ENCODE data around the gene MYEOV.

GRCh38 chr11:69290806-69291205 lies 3.1 kb upstream of the MYEOV start:
- TF ChIP-seq, protein P1, sequence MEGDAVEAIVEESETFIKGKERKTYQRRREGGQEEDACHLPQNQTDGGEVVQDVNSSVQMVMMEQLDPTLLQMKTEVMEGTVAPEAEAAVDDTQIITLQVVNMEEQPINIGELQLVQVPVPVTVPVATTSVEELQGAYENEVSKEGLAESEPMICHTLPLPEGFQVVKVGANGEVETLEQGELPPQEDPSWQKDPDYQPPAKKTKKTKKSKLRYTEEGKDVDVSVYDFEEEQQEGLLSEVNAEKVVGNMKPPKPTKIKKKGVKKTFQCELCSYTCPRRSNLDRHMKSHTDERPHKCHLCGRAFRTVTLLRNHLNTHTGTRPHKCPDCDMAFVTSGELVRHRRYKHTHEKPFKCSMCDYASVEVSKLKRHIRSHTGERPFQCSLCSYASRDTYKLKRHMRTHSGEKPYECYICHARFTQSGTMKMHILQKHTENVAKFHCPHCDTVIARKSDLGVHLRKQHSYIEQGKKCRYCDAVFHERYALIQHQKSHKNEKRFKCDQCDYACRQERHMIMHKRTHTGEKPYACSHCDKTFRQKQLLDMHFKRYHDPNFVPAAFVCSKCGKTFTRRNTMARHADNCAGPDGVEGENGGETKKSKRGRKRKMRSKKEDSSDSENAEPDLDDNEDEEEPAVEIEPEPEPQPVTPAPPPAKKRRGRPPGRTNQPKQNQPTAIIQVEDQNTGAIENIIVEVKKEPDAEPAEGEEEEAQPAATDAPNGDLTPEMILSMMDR (IDR thresholded peaks at IDR 0.05), result no peak
- TF ChIP-seq POLR2A (IDR thresholded peaks at IDR 0.05), result no peak

All from heart left ventricle (tissue), 13 donors.